Prostate gland (tissue), 2 donors: ENCODE data around the gene KIF16B.
"Not testable (repeated sequence)": the region's sequence is repeated elsewhere in the genome, so short reads cannot be mapped to it uniquely, and the experiment has no call there.

Experiments used
- CTCF ChIP-seq, 4 experiments: fragments of 200-600 bp in 2 of 4; fragments of 450-650 bp in 2 of 4; sonication (generic) in 2 of 4; IDR thresholded peaks; 1 replicate in 3 of 4; 2 replicates in 1 of 4; pipeline ENCODE4 v1.5.1; 2016 to 2019; ENCODE audit warnings: antibody characterized with exemption in 4 of 4, mild to moderate bottlenecking in 2 of 4, moderate library complexity in 2 of 4
- POLR2A ChIP-seq: fragments of 450-650 bp; IDR thresholded peaks from one replicate; pipeline ENCODE4 v1.6.1; 2016; ENCODE audit warnings: antibody characterized with exemption, mild to moderate bottlenecking
- POLR2AphosphoS5 ChIP-seq: sonication (generic); formaldehyde crosslinking; IDR thresholded peaks from one replicate; pipeline ENCODE4 v1.6.1; 2017; ENCODE audit warnings: antibody characterized with exemption

GRCh38 chr20:16226961-16227360 is 346.3 kb downstream of the KIF16B start:
- not testable (repeated sequence) for TF ChIP-seq CTCF (IDR thresholded peaks at IDR 0.05); POLR2AphosphoS5; POLR2A
